Mesothelial cell of epicardium (in vitro differentiated cells): ENCODE results near the gene FHIT. TPM values are rescaled to one million over a fixed set of nuclear protein-coding genes. Genes with fewer than 3 reads are reported as not detected.

ENCODE experiments used
- DNase-seq, 2 experiments: peaks; one replicate each; pipeline ENCODE4 v3.0.0; 2021; ENCODE audit warnings: low spot score in 2 of 2; ENCODE audit not compliant: unreplicated experiment in 2 of 2
- H3K27ac Mint-ChIP-seq: 2 replicates; pipeline ENCODE4 v1.8.0; 2021; ENCODE audit warnings: mixed read lengths
- H3K27me3 Mint-ChIP-seq: 2 replicates; pipeline ENCODE4 v1.8.0; 2021; ENCODE audit warnings: low read depth, mixed read lengths
- H3K36me3 Mint-ChIP-seq: 2 replicates; pipeline ENCODE4 v1.8.0; 2021; ENCODE audit warnings: mixed read lengths
- H3K4me1 Mint-ChIP-seq: 2 replicates; pipeline ENCODE4 v1.8.0; 2021; ENCODE audit warnings: mixed read lengths
- H3K4me3 Mint-ChIP-seq: 2 replicates; pipeline ENCODE4 v1.8.0; 2021; ENCODE audit warnings: mild to moderate bottlenecking, moderate library complexity, mixed read lengths
- H3K9me3 Mint-ChIP-seq: 2 replicates; pipeline ENCODE4 v1.8.0; 2021; ENCODE audit warnings: mixed read lengths
- CTCF ChIP-seq: fragments of 200-600 bp; sonication (generic); IDR thresholded peaks from one replicate; pipeline ENCODE4 v1.5.0; 2021; ENCODE audit warnings: antibody characterized with exemption; ENCODE audit not compliant: unreplicated experiment
- total RNA-seq: library from RNA; stranded (reverse); gene quantifications from 3 replicates; pipeline ENCODE4 v1.2.1, GENCODE V29; 2021

FHIT gene
- total RNA-seq, 1 donor from 2014 or later = 10.7 TPM

- no peak for TF ChIP-seq CTCF
- Mint-ChIP-seq H3K4me3 (no peak overlapping the region), H3K9me3 (peaks cover 33% of the 10 kb centered on the region), H3K36me3 (peaks cover 2% of the 10 kb centered on the region), H3K27ac (no peak overlapping the region), H3K27me3 (no peaks in the 10 kb centered on the region), H3K4me1 (no peaks in the 10 kb centered on the region)
- no peak for DNase-seq
Observed at GRCh38 chr3:60081381-60082095, 1169.7 kb downstream of the FHIT start.

GRCh38 chr3:60080648-60081047, 1170.6 kb downstream of the FHIT start:
- no peaks in the 10 kb centered on the region for H3K4me1 Mint-ChIP-seq
- H3K27ac Mint-ChIP-seq = no peak overlapping the region
- TF ChIP-seq CTCF = no peak
- peaks cover 24% of the 10 kb centered on the region for H3K9me3 Mint-ChIP-seq
- H3K4me3 Mint-ChIP-seq = no peak overlapping the region
- no peak for DNase-seq
- no peaks in the 10 kb centered on the region for H3K27me3 Mint-ChIP-seq
- peaks cover 2% of the 10 kb centered on the region for H3K36me3 Mint-ChIP-seq

- no peaks in the 10 kb centered on the region for H3K4me1 Mint-ChIP-seq
- DNase-seq = no peak
- peaks cover 20% of the 10 kb centered on the region for H3K9me3 Mint-ChIP-seq
- H3K4me3 Mint-ChIP-seq = no peak overlapping the region
- no peak for TF ChIP-seq CTCF
- H3K27me3 Mint-ChIP-seq = no peaks in the 10 kb centered on the region
- no peak overlapping the region for H3K27ac Mint-ChIP-seq
- H3K36me3 Mint-ChIP-seq = peaks cover 2% of the 10 kb centered on the region
Observed at GRCh38 chr3:60079076-60079475, 1172.2 kb downstream of the FHIT start.

GRCh38 chr3:60076331-60076730, 1174.9 kb downstream of the FHIT start:
- H3K9me3 Mint-ChIP-seq = peaks cover 8% of the 10 kb centered on the region
- no peak for DNase-seq
- no peaks in the 10 kb centered on the region for H3K27me3 Mint-ChIP-seq
- peaks cover 5% of the 10 kb centered on the region for H3K4me1 Mint-ChIP-seq
- H3K4me3 Mint-ChIP-seq = no peak overlapping the region
- no peak overlapping the region for H3K27ac Mint-ChIP-seq
- no peak for TF ChIP-seq CTCF
- H3K36me3 Mint-ChIP-seq = peaks cover 2% of the 10 kb centered on the region

GRCh38 chr3:60073942-60074341, 1177.3 kb downstream of the FHIT start:
- Mint-ChIP-seq H3K4me3 (no peak overlapping the region), H3K36me3 (peaks cover 2% of the 10 kb centered on the region), H3K9me3 (peaks cover 8% of the 10 kb centered on the region), H3K27ac (no peak overlapping the region), H3K27me3 (no peaks in the 10 kb centered on the region), H3K4me1 (peaks cover 5% of the 10 kb centered on the region)
- TF ChIP-seq CTCF = no peak
- DNase-seq = no peak
